GM21447 (cell line): ENCODE data around the gene BSND.

Experiments
- ATAC-seq: cut with Tn5 transposase; IDR thresholded peaks from one replicate; pipeline ENCODE4 v1.9.1; 2021; ENCODE audit not compliant: unreplicated experiment

BSND gene

GRCh38 chr1:55045430-55045829, 46.7 kb downstream of the BSND start:
- no peak for ATAC-seq

- ATAC-seq, result no peak
Measured at GRCh38 chr1:55046871-55047270, 48.1 kb downstream of the BSND start.

GRCh38 chr1:55047611-55048010, 48.9 kb downstream of the BSND start:
- no peak for ATAC-seq

GRCh38 chr1:55048453-55049270, 49.9 kb downstream of the BSND start:
- ATAC-seq, result no peak

GRCh38 chr1:55049271-55049913, 50.7 kb downstream of the BSND start:
- no peak for ATAC-seq

GRCh38 chr1:55049914-55050278, 51.2 kb downstream of the BSND start:
- ATAC-seq, result no peak

DNA sequence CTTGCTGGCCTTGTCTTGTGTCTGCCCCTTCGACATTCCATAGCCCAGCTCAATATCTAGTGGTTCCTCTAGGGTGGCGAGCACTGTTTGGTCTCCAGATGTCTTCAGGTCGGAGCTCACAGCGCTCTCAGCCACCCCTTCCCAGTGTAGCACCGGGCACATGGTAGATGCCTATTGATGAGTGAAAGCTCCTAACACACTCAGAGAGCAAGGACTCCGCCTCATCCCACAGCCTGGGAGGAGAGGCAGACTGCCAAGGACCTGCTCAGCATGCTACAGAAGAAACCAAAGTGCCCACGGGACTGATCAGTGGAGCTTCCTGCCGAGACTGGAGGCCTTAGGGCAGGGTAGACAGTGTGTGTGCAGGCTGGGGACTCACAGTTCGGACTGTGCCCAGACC, 51.5 kb downstream of the BSND start:
- ATAC-seq, result no peak

- ATAC-seq, result no peak
Measured at GRCh38 chr1:55051169-55051568, 52.4 kb downstream of the BSND start.

DNA sequence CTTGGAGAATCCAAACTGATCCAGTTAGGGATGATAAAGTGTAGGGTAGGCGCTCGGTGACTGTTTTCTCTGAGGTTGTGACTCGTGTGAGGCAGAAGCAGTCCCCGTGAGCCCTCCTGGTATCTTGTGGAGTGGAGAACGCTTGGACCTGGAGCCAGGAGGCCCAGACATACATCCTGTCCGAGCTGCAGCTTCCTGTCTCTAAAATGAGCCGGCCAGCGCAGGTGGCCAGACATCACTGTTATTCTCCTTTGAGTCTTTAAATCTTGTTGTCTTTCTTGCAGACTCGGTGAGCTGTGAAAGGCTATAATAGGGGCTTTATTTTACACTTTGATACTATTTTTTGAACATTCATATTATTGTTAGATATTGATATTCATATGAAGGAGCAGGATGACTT, 52.9 kb downstream of the BSND start:
- no peak for ATAC-seq

GRCh38 chr1:55052221-55053142, 53.7 kb downstream of the BSND start:
- no peak for ATAC-seq

- no peak for ATAC-seq
Measured at GRCh38 chr1:55053265-55053954, 54.7 kb downstream of the BSND start.

GRCh38 chr1:55054396-55054795, 55.7 kb downstream of the BSND start:
- ATAC-seq, result no peak

DNA sequence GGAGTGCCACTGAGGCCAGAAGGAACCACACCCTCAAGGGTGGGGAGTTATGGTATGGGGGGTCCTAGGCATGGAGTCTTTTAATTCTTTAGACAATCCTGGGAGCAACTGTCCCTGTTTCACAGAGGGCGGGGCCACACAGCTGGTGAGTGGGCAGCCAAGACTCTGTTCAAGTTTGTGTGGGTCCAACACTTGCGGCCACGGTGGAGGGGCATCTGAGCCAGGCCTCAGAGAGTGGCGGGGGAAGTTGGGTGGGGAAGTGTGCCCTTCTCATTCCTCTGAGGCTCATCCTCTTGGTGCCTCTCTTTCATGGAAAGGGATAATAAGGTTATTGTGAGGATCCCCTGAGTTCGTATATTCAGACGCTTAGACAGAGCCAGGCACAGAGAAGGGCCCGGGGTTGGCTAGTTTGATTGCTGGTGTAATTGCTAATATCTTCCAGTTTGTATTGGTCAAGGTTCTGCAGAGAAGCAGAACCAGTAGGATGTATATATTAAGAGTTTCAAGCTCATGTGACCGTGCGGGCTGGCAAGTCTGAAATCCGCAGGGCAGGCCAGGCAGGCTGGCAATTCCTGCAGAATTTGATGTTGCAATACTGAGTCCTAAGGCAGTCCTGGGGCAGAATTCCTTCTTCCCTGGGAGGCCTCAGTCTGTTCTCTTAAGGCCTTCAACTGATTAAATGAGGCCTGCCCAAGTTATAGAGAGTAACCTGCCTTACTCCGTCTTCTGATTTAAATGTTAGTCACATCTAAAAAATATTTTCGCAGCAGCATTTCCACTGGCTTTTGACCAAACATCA, 56.5 kb downstream of the BSND start:
- no peak for ATAC-seq

DNA sequence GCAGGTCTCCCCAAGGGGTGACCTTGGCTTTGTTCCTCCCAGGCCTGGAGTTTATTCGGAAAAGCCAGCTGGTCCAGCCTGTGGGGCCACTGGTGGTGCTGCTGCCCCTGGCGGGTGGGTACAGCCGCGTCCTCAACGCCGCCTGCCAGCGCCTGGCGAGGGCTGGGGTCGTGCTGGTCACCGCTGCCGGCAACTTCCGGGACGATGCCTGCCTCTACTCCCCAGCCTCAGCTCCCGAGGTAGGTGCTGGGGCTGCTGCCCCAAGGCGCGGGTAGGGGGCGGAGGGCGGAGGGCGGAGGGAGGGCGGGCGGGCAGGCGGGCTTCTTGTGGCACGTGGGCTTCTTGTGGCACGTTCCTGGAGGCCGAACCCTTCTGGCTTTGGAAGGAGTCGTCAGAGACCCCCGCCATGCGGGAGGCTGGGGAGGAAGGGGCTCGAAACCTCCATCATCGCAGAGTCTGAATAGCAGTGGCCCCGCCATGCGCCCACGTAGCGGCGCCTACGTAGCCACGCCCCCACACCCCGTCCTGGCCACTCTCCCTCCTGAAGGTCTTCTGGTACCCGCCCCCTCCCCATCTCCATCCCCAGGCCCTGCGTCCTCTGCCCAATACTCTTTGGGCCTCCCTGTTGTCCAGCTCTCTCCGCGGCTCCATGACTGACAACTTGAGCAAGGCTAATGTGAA, 57.4 kb downstream of the BSND start:
- ATAC-seq, result no peak

GRCh38 chr1:55056632-55056992, 57.9 kb downstream of the BSND start:
- no peak for ATAC-seq

DNA sequence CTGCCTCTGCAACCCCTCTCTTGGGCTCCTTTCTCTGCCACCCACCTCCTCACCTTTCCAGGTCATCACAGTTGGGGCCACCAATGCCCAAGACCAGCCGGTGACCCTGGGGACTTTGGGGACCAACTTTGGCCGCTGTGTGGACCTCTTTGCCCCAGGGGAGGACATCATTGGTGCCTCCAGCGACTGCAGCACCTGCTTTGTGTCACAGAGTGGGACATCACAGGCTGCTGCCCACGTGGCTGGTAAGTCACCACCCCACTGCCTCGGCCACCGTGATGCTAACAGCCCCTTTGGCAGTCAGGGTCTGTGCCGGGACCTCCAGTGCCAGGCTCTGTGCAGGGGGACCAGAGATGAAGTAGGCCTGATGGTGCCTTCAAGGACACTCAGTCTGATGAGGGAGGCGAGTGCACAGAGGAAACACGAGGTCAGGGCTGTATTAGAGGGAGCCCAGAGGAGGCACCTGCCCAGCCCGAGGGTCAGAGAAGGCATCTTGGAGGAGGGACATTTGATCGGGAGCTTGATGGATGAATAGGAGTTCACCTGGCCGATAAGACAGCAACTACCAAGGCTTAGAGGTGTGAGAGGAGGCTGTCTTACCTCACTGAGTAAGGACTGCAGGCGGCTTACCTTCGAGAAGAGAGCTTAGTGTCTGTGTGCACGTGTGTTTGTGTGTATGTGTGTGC, 58.7 kb downstream of the BSND start:
- ATAC-seq, result no peak

- no peak for ATAC-seq
Measured at GRCh38 chr1:55057956-55058298, 59.2 kb downstream of the BSND start.

GRCh38 chr1:55059302-55060132, 60.8 kb downstream of the BSND start:
- no peak for ATAC-seq
